ENCODE results near the gene SCPEP1. TPM values are rescaled to one million over a fixed set of nuclear protein-coding genes. Genes with fewer than 3 reads are reported as not detected.
A peak's percentile ranks its signal among the peaks of the same experiment; 100 is the strongest.

SCPEP1 gene
- total RNA-seq, 1 donor from 2014 or later = 11.6 TPM

DNA sequence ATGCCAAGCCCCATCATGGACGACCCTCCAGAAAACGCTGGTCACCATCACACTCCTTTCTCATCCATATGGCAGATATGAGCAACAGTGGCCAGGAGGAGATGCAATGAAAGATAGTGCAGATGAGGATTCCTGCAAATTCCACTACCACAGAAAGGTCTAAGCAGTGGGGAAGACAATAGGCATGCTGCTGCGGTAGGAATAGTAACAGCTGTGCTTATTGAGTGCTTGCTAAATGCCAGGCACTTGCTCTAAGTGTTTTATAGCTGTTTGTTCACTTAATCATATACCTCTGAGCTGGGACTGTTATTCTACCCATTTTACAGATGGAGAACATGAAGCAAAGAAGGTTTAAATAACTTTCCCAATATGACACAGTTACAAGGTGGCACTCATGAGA, 60.6 kb downstream of the SCPEP1 start:
- peaks cover 57% of the 10 kb centered on the region for H3K27me3 Mint-ChIP-seq (ENCODE audit: insufficient read depth)
- intact Hi-C loops (cut with micrococcal nuclease) = no loop called here
- H3K4me1 Mint-ChIP-seq (ENCODE audit: low read depth) = no peaks in the 10 kb centered on the region
- H3K4me3 Mint-ChIP-seq = no peak overlapping the region
- no peak for DNase-seq (ENCODE audit: low spot score)
- no peaks in the 10 kb centered on the region for H3K36me3 Mint-ChIP-seq (ENCODE audit: low read depth)
- H3K9me3 Mint-ChIP-seq = no peaks in the 10 kb centered on the region
- no peak overlapping the region for H3K27ac Mint-ChIP-seq

DNA sequence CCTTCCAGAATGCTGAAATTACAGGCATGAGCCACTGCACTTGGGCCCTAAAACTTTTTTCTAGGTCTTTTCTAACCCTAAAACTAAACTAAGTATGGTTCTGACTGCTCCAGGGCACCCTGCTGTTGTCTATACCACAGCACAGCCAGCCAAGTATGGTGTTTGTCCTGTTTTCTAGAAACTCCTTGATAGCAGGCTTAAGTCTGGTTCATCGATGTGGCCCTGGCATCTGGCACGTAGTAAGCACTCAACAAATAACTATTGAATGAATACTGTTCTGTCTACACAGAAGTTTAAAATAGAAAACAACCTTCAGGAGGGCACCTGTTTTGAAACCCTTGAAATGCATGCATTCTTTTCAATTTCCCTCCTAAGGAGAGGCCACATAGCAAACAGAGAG, 62.6 kb downstream of the SCPEP1 start:
- no peak overlapping the region for H3K4me3 Mint-ChIP-seq
- peaks cover 7% of the 10 kb centered on the region for H3K4me1 Mint-ChIP-seq (ENCODE audit: low read depth)
- no peaks in the 10 kb centered on the region for H3K36me3 Mint-ChIP-seq (ENCODE audit: low read depth)
- peaks cover 66% of the 10 kb centered on the region for H3K27me3 Mint-ChIP-seq (ENCODE audit: insufficient read depth)
- no peak overlapping the region for H3K27ac Mint-ChIP-seq
- no peaks in the 10 kb centered on the region for H3K9me3 Mint-ChIP-seq
- DNase-seq (ENCODE audit: low spot score) = no peak
- intact Hi-C loops (cut with micrococcal nuclease) = no loop called here

DNA sequence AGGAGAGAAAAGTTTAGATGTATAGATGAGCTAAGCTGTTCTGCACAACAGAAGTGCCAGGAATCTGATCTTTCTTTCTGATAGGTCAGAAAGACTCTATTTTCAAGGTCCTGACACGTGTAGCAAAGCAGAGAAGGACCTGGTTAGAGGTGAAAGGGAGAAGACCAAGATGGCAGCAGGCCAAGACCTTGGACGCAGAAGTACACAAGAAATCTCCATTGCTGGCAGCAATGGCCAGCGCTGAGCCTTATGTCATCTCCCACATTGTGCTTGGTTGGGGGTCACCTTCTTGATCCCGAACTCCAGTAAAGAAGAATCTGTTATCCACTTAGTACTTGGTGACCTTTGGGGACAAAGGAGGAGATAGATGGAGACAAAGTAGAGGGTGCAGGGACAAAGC, 65.3 kb downstream of the SCPEP1 start:
- H3K4me3 Mint-ChIP-seq = no peak overlapping the region
- DNase-seq (ENCODE audit: low spot score) = no peak
- H3K9me3 Mint-ChIP-seq = no peaks in the 10 kb centered on the region
- peaks cover 63% of the 10 kb centered on the region for H3K27me3 Mint-ChIP-seq (ENCODE audit: insufficient read depth)
- H3K27ac Mint-ChIP-seq = no peak overlapping the region
- intact Hi-C loops (cut with micrococcal nuclease) = no loop called here
- H3K4me1 Mint-ChIP-seq (ENCODE audit: low read depth) = peaks cover 25% of the 10 kb centered on the region
- H3K36me3 Mint-ChIP-seq (ENCODE audit: low read depth) = no peaks in the 10 kb centered on the region

DNA sequence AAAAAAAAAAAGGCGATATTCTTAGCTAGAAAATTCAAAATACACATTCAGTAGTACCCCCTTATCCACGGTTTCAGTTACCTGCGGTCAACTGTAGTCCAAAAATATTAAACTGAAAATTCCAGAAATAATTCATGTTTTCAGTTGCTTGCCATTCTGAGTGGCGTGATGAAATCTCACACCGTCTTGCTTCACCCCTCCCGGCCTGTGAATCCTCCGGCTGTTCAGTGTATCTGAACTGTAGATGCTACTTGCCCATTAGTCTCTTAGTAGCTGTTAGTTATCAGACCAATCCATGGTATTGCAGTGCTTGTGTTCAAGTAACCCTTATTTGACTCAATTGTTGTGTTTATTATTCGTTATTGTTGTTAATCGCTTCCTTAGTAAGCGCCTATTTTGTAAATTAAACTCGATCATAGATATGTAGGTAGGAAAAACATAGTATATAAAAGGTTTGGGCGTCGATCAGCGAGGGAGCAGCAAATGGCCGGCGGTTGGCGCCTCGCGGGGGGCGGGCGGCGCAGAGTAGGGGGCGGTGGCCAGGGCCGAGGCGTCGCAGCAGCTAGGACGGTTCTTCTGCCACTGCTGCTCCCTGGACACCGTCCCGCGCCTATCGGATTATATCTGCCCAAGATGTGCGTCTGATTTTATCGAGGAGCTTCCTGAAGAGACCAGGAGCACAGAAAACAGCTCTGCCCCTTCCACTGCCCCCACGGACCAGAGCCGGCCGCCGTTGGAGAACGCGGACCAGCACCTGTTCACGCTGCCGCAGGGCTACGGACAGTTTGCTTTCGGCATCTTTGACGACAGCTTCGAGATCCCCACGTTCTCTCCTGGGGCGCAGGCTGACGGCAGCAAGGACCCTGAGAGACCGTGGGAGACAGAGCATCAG, 67.3 kb downstream of the SCPEP1 start:
- Mint-ChIP-seq H3K9me3 (no peaks in the 10 kb centered on the region), H3K4me1 (ENCODE audit: low read depth) (peaks cover 25% of the 10 kb centered on the region), H3K27ac (no peak overlapping the region), H3K27me3 (ENCODE audit: insufficient read depth) (peaks cover 61% of the 10 kb centered on the region), H3K36me3 (ENCODE audit: low read depth) (no peaks in the 10 kb centered on the region), H3K4me3 (peak overlapping the region; percentile 39)
- no peak for DNase-seq (ENCODE audit: low spot score)
- intact Hi-C loops (cut with micrococcal nuclease) = loop anchor here (5.0 kb wide), 1 partner anchor 37 kb away; no protein-coding TSS in a partner anchor

DNA sequence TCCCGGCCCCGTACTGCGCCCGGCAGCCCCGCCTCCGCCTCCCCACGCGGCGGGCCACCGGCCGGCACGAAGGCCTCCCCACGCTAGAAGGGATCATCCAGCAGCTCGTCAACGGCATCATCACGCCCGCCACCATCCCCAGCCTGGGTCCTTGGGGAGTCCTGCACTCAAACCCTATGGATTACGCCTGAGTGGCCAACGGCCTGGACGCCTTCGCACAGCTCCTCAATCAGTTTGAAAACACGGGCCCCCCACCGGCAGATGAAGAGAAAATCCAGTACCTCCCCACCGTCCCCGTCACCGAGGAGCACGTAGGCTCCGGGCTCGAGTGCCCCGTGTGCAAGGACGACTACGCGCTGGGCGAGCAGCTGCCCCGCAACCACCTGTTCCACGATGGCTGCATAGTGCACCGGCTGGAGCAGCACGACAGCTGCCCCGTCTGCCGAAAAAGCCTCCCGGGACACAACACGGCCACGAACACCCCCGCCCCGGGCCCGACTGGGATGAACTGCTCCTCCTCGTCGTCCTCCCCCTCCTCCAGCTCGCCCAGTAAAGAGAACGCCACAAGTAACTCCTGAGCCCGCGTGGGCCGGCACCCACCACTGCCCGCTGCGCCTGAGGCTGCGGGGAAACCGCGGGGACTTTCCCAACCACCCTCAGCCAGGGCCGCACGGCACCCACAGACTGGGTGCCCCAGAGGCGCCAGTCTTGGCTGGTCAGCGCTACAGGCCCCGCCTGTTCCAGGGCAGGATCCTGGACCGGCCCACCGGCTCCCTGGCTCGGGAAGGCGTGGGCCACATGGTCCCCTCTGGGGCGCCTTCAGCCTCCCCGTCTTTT, 68.2 kb downstream of the SCPEP1 start:
- intact Hi-C loops (cut with micrococcal nuclease) = loop anchor here (5.0 kb wide), 1 partner anchor 36 kb away; no protein-coding TSS in a partner anchor
- H3K4me3 Mint-ChIP-seq = peak overlapping the region; percentile 75
- H3K9me3 Mint-ChIP-seq = no peaks in the 10 kb centered on the region
- H3K4me1 Mint-ChIP-seq (ENCODE audit: low read depth) = peaks cover 25% of the 10 kb centered on the region
- H3K36me3 Mint-ChIP-seq (ENCODE audit: low read depth) = no peaks in the 10 kb centered on the region
- H3K27me3 Mint-ChIP-seq (ENCODE audit: insufficient read depth) = peaks cover 60% of the 10 kb centered on the region
- H3K27ac Mint-ChIP-seq = peak overlapping the region; percentile 76
- peak; percentile 28 for DNase-seq (ENCODE audit: low spot score)

DNA sequence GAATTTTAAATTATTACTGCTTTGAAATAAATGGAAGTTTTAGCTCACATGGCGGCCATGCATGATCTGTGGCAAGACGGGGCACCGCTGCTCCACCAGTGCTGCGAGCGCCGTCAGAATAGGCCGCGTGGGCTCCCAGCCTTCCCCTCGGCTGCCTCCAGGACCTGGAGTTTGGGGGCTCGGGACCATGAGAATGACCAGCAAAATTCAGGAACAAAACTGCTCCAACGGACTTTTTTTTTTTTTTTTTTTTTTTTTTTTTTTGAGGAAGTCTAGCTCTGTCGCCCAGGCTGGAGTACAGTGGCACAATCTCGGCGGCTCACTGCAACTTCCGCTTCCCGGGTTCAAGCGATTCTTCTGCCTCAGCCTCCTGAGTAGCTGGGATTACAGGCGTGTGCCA, 68.8 kb downstream of the SCPEP1 start:
- no peak overlapping the region for H3K27ac Mint-ChIP-seq
- H3K27me3 Mint-ChIP-seq (ENCODE audit: insufficient read depth) = peaks cover 58% of the 10 kb centered on the region
- no peaks in the 10 kb centered on the region for H3K9me3 Mint-ChIP-seq
- no peaks in the 10 kb centered on the region for H3K36me3 Mint-ChIP-seq (ENCODE audit: low read depth)
- H3K4me1 Mint-ChIP-seq (ENCODE audit: low read depth) = peaks cover 25% of the 10 kb centered on the region
- peak overlapping the region; percentile 75 for H3K4me3 Mint-ChIP-seq
- DNase-seq (ENCODE audit: low spot score) = no peak
- intact Hi-C loops (cut with micrococcal nuclease) = loop anchor here (5.0 kb wide), 1 partner anchor 36 kb away; no protein-coding TSS in a partner anchor

DNA sequence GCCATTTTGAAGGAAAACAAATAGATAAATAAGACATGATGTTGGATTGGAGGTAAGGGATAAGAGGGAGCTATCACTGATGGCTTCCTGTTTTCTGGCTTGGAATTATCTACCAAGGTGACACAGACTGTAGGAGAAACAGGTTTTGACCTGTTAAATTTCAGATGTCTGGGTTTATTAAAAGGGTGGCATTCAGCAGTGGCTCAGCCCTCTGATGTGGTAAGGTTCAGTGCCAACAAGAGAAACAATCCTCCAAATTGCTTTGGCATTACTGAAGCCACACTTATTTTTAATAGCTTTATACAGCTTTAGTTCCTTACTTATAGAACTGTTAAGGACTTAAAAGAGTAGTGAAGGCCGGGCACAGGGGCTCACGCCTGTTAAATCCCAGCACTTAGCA, 70.2 kb downstream of the SCPEP1 start:
- no peaks in the 10 kb centered on the region for H3K36me3 Mint-ChIP-seq (ENCODE audit: low read depth)
- no peak for DNase-seq (ENCODE audit: low spot score)
- no peak overlapping the region for H3K4me3 Mint-ChIP-seq
- H3K9me3 Mint-ChIP-seq = no peaks in the 10 kb centered on the region
- peaks cover 25% of the 10 kb centered on the region for H3K4me1 Mint-ChIP-seq (ENCODE audit: low read depth)
- no peak overlapping the region for H3K27ac Mint-ChIP-seq
- intact Hi-C loops (cut with micrococcal nuclease) = loop anchor here (5.0 kb wide), 1 partner anchor 34 kb away; no protein-coding TSS in a partner anchor
- H3K27me3 Mint-ChIP-seq (ENCODE audit: insufficient read depth) = peaks cover 59% of the 10 kb centered on the region

DNA sequence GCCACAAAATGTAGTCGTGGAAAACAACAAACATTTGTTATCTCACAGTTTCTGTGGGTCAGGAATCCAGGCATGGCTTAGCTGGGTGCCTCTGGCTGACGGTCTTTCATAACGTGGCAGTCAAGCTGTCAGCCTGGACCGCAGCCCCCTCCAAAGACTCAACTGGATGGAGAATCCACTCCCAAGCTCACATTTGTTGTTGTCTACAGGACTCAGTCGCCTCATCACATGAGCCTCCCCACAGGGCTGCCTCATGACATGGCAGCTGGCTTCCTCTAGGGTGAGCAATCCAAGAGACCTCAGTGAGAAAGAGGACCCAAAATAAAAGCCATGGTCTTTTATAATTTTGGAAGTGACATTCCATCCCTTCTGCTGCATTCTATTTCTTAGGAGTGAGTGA, 72.4 kb downstream of the SCPEP1 start:
- intact Hi-C loops (cut with micrococcal nuclease) = no loop called here
- peaks cover 39% of the 10 kb centered on the region for H3K27me3 Mint-ChIP-seq (ENCODE audit: insufficient read depth)
- H3K4me3 Mint-ChIP-seq = no peak overlapping the region
- no peaks in the 10 kb centered on the region for H3K9me3 Mint-ChIP-seq
- H3K4me1 Mint-ChIP-seq (ENCODE audit: low read depth) = peaks cover 31% of the 10 kb centered on the region
- no peak for DNase-seq (ENCODE audit: low spot score)
- H3K27ac Mint-ChIP-seq = no peak overlapping the region
- no peaks in the 10 kb centered on the region for H3K36me3 Mint-ChIP-seq (ENCODE audit: low read depth)

DNA sequence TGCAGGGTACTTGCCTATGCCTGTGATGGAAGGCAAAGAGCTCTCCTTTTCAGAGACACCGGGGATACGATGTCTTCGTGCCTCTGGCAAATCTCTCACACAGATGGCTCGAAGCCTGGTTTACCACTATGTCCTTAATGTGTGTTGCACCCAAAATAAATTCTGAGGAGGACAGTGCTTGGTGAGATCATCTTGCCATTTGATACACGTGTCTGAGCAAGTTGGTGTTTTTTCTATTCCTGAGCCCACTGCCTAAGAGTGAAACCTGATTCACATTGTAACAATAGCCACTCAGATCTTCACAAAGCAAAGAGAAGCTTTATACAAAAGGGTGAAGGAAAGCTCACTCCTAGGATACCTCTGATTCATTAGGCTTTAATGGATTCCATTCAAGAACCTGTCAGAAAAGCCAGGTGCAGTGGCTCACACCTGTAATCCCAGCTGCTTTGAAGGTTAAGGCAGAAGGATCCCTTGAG, 74.0 kb downstream of the SCPEP1 start:
- Mint-ChIP-seq H3K4me3 (no peak overlapping the region), H3K9me3 (no peaks in the 10 kb centered on the region), H3K27ac (peak overlapping the region; percentile 48), H3K36me3 (ENCODE audit: low read depth) (no peaks in the 10 kb centered on the region), H3K4me1 (ENCODE audit: low read depth) (peaks cover 17% of the 10 kb centered on the region), H3K27me3 (ENCODE audit: insufficient read depth) (peaks cover 34% of the 10 kb centered on the region)
- DNase-seq (ENCODE audit: low spot score) = no peak
- intact Hi-C loops (cut with micrococcal nuclease) = no loop called here

Other genes with a start within 250 kb of the SCPEP1 start
- 3.1 TPM in 2 replicates for gene C17orf67, start 144.2 kb upstream of the SCPEP1 start, total RNA-seq
- 31.8 and 34.3 TPM in 2 replicates for gene DGKE, start 144.0 kb upstream of the SCPEP1 start, total RNA-seq
- 86.9 and 98.2 TPM in 2 replicates for gene TRIM25, start 64.1 kb upstream of the SCPEP1 start, total RNA-seq
- gene COIL, start 17.1 kb upstream of the SCPEP1 start, total RNA-seq = 21.0 and 25.2 TPM in 2 replicates
- 53.8 and 59.9 TPM in 2 replicates for gene AKAP1, start 107.1 kb downstream of the SCPEP1 start, total RNA-seq

Data from activated T-helper 1 cell treated with anti-CD3 and anti-CD28 coated beads, Interleukin-12 subunit alpha, Interleukin-12 subunit beta, Interleukin-2, Interleukin-4 antibody, amounts not matched to agents 30 ng/mL and 10 ng/mL and 1 ng/mL, durations not matched to agents 14 hours and 24 hours and 36 hours (primary cell).